GM19023 (cell line): ENCODE measurements around the gene SPATA24.
"Not testable (repeated sequence)": the region's sequence is repeated elsewhere in the genome, so short reads cannot be mapped to it uniquely, and the experiment has no call there.

Source experiments
- ATAC-seq: cut with Tn5 transposase; IDR thresholded peaks from one replicate; pipeline ENCODE4 v1.9.1; 2021; ENCODE audit warnings: mild to moderate bottlenecking, moderate library complexity; ENCODE audit not compliant: unreplicated experiment

Gene SPATA24

GRCh38 chr5:139383993-139384590 lies 19.8 kb downstream of the SPATA24 start:
- no peak for ATAC-seq

GRCh38 chr5:139383275-139383992 lies 20.5 kb downstream of the SPATA24 start, which contains the start of gene SLC23A1:
Gene SLC23A1 (minus strand): TSS chr5:139383297. CDS start chr5:139383253, 44 bp downstream.
- ATAC-seq: no peak

DNA sequence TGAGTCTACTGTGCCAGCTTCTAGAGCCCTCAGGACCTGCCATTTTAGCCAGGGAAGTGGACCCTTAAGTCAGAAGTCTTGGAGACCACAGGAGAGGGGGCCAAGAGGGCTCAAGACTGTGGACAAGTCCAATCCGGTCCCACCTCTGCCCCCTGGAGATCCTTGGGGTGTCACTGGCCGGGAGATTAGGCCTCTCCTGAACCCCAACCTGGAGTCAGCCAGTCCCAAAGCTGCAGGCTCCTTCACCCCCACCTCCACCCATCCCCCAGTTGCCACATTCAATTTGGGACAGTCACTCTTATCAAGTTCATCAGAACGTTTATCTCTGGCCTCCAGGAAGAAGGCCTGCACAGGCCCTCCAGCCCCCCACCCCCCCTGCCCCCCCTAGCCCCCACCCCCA lies 21.1 kb downstream of the SPATA24 start:
- no peak for ATAC-seq

- no peak for ATAC-seq
Measured at GRCh38 chr5:139381837-139382761, 21.8 kb downstream of the SPATA24 start.

GRCh38 chr5:139379626-139380449 lies 24.1 kb downstream of the SPATA24 start:
- no peak for ATAC-seq

DNA sequence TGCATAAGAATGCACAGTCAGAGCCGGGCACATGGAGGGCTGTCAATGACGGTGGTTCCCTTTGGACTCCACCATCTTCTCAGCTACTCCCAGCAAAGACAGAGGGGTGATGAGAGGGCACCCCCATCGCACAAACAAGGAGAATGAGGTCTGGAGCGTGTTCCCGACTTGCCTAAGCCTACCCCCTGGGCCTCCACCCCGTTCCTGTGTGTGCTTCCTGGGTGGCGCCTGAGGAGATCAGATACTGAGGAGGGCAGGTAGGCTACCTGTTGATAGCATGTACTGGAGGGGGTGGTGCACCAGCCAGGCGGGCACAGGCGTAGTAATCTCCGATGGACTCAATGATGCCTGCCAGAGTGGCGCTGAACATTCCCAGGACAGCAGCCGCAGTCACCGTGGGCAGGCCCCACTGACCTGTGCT lies 24.9 kb downstream of the SPATA24 start:
- ATAC-seq: no peak

GRCh38 chr5:139378101-139378825 lies 25.6 kb downstream of the SPATA24 start:
- no peak for ATAC-seq

GRCh38 chr5:139377226-139377625 lies 26.7 kb downstream of the SPATA24 start:
- no peak for ATAC-seq

DNA sequence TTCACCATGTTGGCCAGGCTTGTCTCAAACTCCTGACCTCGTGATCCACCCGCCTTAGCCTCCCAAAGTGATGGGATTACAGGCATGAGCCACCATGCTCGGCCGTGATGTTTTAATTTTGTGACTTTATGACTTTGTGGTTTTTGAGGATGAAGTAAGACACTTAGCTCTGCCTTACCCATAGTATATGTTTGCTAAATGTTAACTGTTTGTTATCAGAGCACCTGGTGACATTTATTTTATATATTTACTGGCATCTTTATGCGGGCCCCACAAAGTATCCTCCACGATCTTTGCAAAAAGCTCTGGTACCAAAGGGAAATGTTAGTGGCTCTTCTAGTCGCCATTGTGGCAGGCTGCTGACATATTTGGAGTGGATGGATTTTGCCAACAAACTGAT lies 27.5 kb downstream of the SPATA24 start:
- ATAC-seq: no peak

DNA sequence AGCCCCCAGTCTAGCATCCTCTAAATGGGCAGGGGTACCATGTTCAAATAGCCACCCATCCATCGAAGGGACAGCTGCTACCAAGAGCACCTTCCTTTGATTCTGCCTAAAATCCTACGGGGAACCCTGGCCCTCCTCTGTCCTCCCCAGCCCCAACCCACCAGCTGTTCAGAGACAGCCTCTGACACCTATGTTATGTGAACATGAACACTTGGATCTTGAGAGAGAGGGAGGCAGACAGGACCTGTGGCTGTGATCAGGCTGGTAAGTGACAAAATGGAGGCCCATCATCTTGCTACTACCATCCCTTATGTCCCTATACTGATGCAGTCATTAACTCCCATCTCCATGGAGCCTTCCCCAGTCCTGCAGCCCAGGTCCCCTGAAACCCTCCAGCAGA lies 29.0 kb downstream of the SPATA24 start:
- ATAC-seq: no peak

- no peak for ATAC-seq
Measured at GRCh38 chr5:139371482-139372435, 32.1 kb downstream of the SPATA24 start.

DNA sequence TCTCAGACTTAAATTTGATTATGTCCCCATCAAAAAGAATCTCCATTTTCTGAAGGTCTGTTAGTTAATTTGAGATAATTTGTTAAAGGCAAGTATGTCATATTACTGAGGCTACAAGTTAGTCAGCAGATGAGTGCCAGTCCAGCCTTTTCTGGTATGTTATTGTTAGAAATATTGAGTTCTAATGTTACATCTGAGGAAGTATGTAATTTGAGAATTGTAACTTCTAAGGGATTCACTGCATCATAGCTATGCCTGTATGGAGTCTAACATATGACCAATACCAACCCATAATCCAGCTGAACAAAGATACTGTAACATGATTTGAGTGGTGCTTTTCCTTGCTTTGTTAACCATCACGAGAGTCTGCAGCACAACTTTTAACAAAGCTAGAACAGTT lies 34.7 kb downstream of the SPATA24 start:
- no peak for ATAC-seq

GRCh38 chr5:139368613-139369012 lies 35.3 kb downstream of the SPATA24 start:
- ATAC-seq: no peak

DNA sequence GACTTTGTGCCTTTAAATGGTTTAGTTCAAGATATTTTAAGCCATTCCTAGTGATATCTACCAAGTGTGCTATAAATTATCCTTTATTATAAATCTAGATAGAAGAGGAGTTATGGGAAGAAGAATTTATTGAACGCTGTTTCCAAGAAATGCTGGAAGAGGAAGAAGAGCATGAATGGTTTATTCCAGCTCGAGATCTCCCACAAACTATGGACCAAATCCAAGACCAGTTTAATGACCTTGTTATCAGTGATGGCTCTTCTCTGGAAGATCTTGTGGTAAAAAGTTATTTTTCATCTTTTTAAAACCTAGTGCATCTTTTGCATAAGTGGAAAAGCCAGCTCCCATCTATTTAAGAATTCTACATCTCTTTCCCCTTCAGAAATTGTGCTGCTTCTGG lies 39.4 kb downstream of the SPATA24 start:
- no peak for ATAC-seq

DNA sequence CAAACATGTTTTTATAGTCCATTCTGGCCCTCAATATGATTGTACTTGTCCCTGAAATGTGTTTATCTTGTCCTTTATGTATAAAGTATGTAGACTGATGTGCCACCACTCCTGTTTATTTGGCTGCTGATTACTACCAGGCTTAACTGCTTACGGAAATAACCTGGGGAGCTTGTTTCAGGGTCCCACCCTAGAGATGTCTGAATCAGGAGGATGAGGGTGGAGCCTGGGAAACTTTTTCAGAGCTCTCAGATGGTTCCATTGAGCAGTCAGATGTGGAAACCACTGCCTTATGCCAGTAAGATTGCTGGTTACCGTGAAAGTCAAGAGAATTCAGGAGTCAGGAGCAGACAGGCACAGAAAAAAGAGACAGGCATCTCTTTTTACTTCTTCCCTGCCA lies 40.0 kb downstream of the SPATA24 start:
- no peak for ATAC-seq

DNA sequence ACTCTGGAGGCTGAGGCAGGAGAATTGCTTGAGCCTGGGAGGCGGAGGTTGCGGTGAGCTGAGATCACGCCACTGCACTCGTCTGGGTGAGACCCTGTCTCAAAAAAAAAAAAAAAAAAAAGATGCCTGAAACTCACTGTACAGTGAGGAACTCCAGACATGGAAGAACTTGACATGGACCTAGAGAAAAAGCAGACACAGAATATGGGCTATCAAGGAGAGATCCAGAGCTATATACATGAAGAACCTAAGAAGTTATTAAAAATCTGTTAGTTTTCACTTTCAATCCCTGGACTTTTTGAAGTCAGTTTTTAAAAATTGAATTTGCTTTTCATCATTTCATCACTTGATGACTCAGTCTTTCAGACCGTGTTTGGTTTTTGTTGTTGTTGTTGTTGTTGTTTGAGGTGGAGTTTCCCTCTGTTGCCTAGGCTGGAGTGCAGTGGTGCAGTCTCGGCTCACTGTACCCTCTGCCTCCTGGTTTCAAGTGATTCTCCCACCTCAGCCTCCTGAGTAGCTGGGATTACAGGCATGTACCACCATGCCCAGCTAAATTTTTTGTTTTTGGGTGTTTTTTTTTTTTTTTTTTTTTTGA lies 42.0 kb downstream of the SPATA24 start:
- no peak for ATAC-seq

DNA sequence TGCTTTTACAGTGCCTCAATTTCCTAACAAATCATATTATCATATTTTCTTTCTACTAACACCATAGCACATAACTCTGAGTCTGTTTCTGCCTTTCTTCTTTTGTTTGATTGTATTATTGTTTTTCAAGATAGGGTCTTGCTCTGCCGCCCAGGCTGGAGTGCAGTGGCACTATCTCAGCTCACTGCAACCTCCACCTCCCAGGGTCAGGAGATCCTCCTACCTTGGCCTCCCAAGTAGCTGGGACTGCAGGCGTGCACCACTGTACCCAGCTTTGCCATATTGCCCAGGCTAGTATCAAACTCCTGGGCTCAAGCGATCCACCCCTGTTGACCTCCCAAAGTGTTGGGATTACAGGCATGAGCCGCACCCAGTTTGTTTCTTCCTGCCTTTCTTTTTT lies 43.5 kb downstream of the SPATA24 start:
- ATAC-seq: no peak

DNA sequence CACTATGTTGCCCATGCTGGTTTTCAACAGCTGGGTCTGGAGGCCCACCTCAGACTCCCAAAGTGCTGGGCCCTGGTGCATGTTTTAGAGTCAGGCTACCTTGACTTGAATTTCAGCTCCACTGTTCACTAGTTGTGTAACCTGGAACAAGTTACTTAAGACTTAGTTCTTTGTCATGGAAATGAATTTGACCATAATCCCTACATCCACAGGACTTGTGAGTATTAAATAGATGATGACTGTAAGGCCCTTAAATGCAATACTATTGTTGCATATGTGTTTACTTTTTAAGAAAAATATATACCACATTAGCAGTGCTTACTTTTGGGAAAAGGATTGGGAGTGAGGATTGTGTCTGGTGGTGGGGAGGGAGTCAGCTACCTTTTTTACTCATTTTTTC lies 45.8 kb downstream of the SPATA24 start:
- no peak for ATAC-seq

- ATAC-seq: not testable (repeated sequence)
Measured at GRCh38 chr5:139355900-139356299, 48.0 kb downstream of the SPATA24 start.
